CD14-positive monocyte (primary cell): ENCODE data around the gene SLC29A1. TPM values are rescaled to one million over a fixed set of nuclear protein-coding genes. Genes with fewer than 3 reads are reported as not detected.

Source experiments
- DNase-seq, 3 donors: peaks; one replicate each; pipeline ENCODE4 v3.0.0-alpha.2; 2011 to 2022
- H2AFZ ChIP-seq: 2 replicates; pipeline ENCODE4 v1.6.0; 2012; ENCODE audit warnings: mild to moderate bottlenecking, low read depth, low read length, inconsistent platforms; ENCODE audit not compliant: insufficient read depth, poor library complexity, severe bottlenecking
- H3K27ac ChIP-seq, 2 donors: 1 replicate in 1 of 2; 2 replicates in 1 of 2; pipeline ENCODE4 v1.5.1; 2012 to 2013; ENCODE audit warnings: low read length in 2 of 2, control low read depth in 1 of 2, inconsistent platforms in 1 of 2, low read depth in 1 of 2, mild to moderate bottlenecking in 1 of 2
- H3K27me3 ChIP-seq, 2 donors: one replicate each; pipeline versions ENCODE4 v1.6.0 to v1.6.1; 2011 to 2013; ENCODE audit warnings: low read length in 2 of 2; ENCODE audit not compliant: control insufficient read depth in 2 of 2, insufficient read depth in 2 of 2
- H3K36me3 ChIP-seq, 2 donors: replicated peaks in 1 of 2; 1 replicate in 1 of 2; 2 replicates in 1 of 2; pipeline versions ENCODE4 v1.5.1 to v1.6.1; 2012 to 2013; ENCODE audit warnings: low read length in 2 of 2, control low read depth in 1 of 2, inconsistent platforms in 1 of 2, mild to moderate bottlenecking in 1 of 2; ENCODE audit not compliant: insufficient read depth in 2 of 2, control insufficient read depth in 1 of 2
- H3K4me1 ChIP-seq, 2 donors: 1 replicate in 1 of 2; 2 replicates in 1 of 2; pipeline versions ENCODE4 v1.5.1 to v1.6.1; 2012 to 2013; ENCODE audit warnings: low read length in 2 of 2, control low read depth in 1 of 2, inconsistent platforms in 1 of 2, mild to moderate bottlenecking in 1 of 2, moderate library complexity in 1 of 2; ENCODE audit not compliant: insufficient read depth in 2 of 2, control insufficient read depth in 1 of 2
- H3K4me2 ChIP-seq: replicated peaks from 2 replicates; pipeline ENCODE3; 2012; ENCODE audit warnings: low read length, moderate library complexity, mild to moderate bottlenecking; ENCODE audit not compliant: poor library complexity, severe bottlenecking; ENCODE audit errors: extremely low read depth
- H3K4me3 ChIP-seq, 3 experiments: fragments of 200-600 bp in 1 of 3; sonication (generic) in 1 of 3; replicated peaks in 1 of 3; 1 replicate in 2 of 3; 2 replicates in 1 of 3; pipeline ENCODE4 v1.5.1; 2011 to 2013; ENCODE audit warnings: low read length in 3 of 3, mild to moderate bottlenecking in 3 of 3, control low read depth in 2 of 3, low read depth in 2 of 3, inconsistent platforms in 1 of 3, moderate library complexity in 1 of 3
- H3K79me2 ChIP-seq: 2 replicates; pipeline ENCODE4 v1.6.0; 2012; ENCODE audit warnings: mild to moderate bottlenecking, control low read depth, inconsistent platforms, low read length, moderate library complexity; ENCODE audit not compliant: insufficient read depth
- H3K9ac ChIP-seq: 2 replicates; pipeline ENCODE4 v1.6.0; 2017; ENCODE audit warnings: low read length, mild to moderate bottlenecking; ENCODE audit not compliant: insufficient read depth, poor library complexity, severe bottlenecking
- H3K9me3 ChIP-seq, 2 donors: replicated peaks in 1 of 2; 1 replicate in 1 of 2; 2 replicates in 1 of 2; pipeline versions ENCODE4 v1.5.1 to v1.6.1; 2012 to 2013; ENCODE audit warnings: low read length in 2 of 2, control low read depth in 1 of 2; ENCODE audit not compliant: control insufficient read depth in 1 of 2, insufficient read depth in 1 of 2
- H4K20me1 ChIP-seq: 2 replicates; pipeline ENCODE4 v1.6.0; 2012; ENCODE audit warnings: mild to moderate bottlenecking, low read length, control low read depth, moderate library complexity; ENCODE audit not compliant: insufficient read depth
- H3K27ac Mint-ChIP-seq, 7 donors: one replicate each; pipeline ENCODE4 v1.8.0; 2020; ENCODE audit warnings: mild to moderate bottlenecking in 7 of 7, mixed read lengths in 7 of 7, moderate library complexity in 6 of 7, inconsistent platforms in 2 of 7
- H3K27me3 Mint-ChIP-seq, 3 donors: one replicate each; pipeline ENCODE4 v1.8.0; 2021 to 2022; ENCODE audit warnings: low read depth in 3 of 3, mild to moderate bottlenecking in 3 of 3, mixed read lengths in 3 of 3, moderate library complexity in 3 of 3, inconsistent platforms in 1 of 3
- H3K36me3 Mint-ChIP-seq, 2 donors: one replicate each; pipeline ENCODE4 v1.8.0; 2020; ENCODE audit warnings: mixed read lengths in 2 of 2, inconsistent platforms in 1 of 2, mild to moderate bottlenecking in 1 of 2
- H3K4me1 Mint-ChIP-seq: one replicate; pipeline ENCODE4 v1.8.0; 2020; ENCODE audit warnings: mild to moderate bottlenecking, mixed read lengths
- H3K4me3 Mint-ChIP-seq, 2 donors: one replicate each; pipeline ENCODE4 v1.8.0; 2020; ENCODE audit warnings: mild to moderate bottlenecking in 2 of 2, mixed read lengths in 2 of 2, moderate library complexity in 1 of 2
- H3K9me3 Mint-ChIP-seq, 7 donors: one replicate each; pipeline ENCODE4 v1.8.0; 2020 to 2022; ENCODE audit warnings: mixed read lengths in 7 of 7, mild to moderate bottlenecking in 6 of 7, moderate library complexity in 6 of 7, inconsistent platforms in 2 of 7
- CTCF ChIP-seq: fragments of 200-600 bp; IDR thresholded peaks from one replicate; pipeline ENCODE4 v1.8.0; 2022; ENCODE audit warnings: antibody characterized with exemption, mild to moderate bottlenecking
- WGBS: methylation state at CpG from one replicate; pipeline ENCODE4 v1.1.5; 2013; ENCODE audit warnings: missing lambda C conversion rate; ENCODE audit not compliant: insufficient coverage; 5-methylcytosine and 5-hydroxymethylcytosine counted together
- intact Hi-C, 2 donors: fragments of 100-400 bp; cut with micrococcal nuclease; formaldehyde crosslinking; loops; one replicate each; pipeline versions ENCODE4 v1.15.0 to v1.15.1; 2023
- polyA plus RNA-seq, 3 donors: library from polyadenylated mRNA; depleted of rRNA in 1 of 3; unstranded in 2 of 3; stranded (reverse) in 1 of 3; fragments of 300-500 nt in 2 of 3; fragments of >200 nt in 1 of 3; fragmentation: Illumina TruSeq in 2 of 3; gene quantifications; 1 replicate in 2 of 3; 2 replicates in 1 of 3; pipeline ENCODE4 v1.2.3, GENCODE V29; 2012 to 2021

SLC29A1 gene
- polyA plus RNA-seq, 3 donors, result 14.3 to 23.2 (median 15.0) TPM

DNA sequence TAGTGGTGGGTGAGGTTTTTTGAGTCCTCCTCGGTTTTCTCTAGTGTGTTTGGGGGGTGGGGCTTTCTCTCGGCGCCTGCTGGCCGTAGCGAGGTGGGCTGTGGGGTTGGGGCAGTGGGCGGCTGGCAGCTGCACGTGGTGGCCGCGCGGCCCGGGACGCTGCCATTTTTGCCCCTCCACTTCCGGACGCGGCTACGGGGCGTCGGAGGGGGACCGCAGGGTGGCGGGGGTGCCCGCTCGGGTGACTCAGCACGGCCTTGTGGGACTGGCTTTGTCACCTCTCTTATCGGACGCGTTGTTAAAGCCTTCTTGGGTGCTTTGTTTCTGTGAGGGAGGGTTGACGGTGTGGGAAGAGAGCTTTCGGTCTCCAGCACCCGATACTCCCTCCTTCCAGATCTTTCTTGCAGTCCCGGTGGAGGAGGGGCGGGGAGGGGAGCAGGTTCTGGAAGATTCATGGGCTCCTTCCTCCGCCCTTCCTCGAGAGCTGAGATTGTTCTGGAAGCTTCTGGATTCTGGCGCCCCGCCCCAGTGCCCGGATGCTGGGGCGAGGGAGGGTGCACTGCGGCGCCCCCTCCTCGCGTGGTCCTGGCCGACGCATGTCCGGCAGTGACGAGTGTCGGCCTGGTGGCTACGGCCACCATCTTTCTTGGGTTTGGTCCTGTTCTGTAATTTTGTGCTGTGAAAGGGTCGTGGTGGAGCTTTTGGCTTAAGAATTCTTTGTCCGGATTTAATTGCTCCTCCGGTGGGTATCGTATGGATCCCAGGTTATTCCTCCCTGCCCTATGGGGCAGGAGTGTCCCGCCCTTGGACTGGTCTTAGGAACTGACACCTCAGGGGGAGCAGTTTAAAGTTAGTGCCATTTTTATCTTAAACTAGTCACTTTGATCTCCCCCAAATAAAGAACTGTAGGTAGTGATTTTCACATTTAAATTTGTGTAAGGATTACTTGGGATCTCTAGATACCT, 24.2 kb downstream of the SLC29A1 start:
- H3K9ac ChIP-seq, result peak overlapping the region; percentile 87
- peak overlapping the region; percentile 52 for H2AFZ ChIP-seq
- peak overlapping the region; percentile 95 for H3K4me2 ChIP-seq
- WGBS, result under 1% methylated on average over 33 of the region's 52 CpGs
- Mint-ChIP-seq H3K27ac (peak overlapping the region; percentile 94 to 97 (median 96)), H3K36me3 (peaks cover 42 to 43% of the 10 kb centered on the region in 2 donors), H3K4me1 (peaks cover 29% of the 10 kb centered on the region), H3K4me3 (peak overlapping the region; percentile 96 to 98), H3K27me3 (peaks cover 0 to 7% (median 0%) of the 10 kb centered on the region in 3 donors), H3K9me3 (peaks cover 0 to 2% (median 0%) of the 10 kb centered on the region in 7 donors)
- H3K27ac ChIP-seq, result peak overlapping the region; percentile 90 to 93
- H3K4me3 ChIP-seq, result peak overlapping the region; percentile 69 to 100 (median 99)
- peaks cover 33 to 41% of the 10 kb centered on the region in 2 donors for H3K36me3 ChIP-seq
- peak; percentile 76 to 92 (median 83) for DNase-seq
- intact Hi-C loops, result loop anchor here in 1 of 2 donors (5.0 kb wide), 1 partner anchor 620 kb away; the partner anchor contains the start of gene GTPBP2
- no peaks in the 10 kb centered on the region for H3K27me3 ChIP-seq
- peaks cover 54% of the 10 kb centered on the region for H4K20me1 ChIP-seq
- no peaks in the 10 kb centered on the region for H3K9me3 ChIP-seq
- peaks cover 19 to 36% of the 10 kb centered on the region in 2 donors for H3K4me1 ChIP-seq
- no peak for TF ChIP-seq CTCF
- H3K79me2 ChIP-seq, result peaks cover 42% of the 10 kb centered on the region

GRCh38 chr6:44248579-44248978, 25.2 kb downstream of the SLC29A1 start:
- intact Hi-C loops, result loop anchor here in 1 of 2 donors (5.0 kb wide), 1 partner anchor 621 kb away; the partner anchor contains the start of gene GTPBP2
- Mint-ChIP-seq H3K36me3 (peaks cover 51 to 53% of the 10 kb centered on the region in 2 donors), H3K27me3 (peaks cover 0 to 7% (median 0%) of the 10 kb centered on the region in 3 donors), H3K27ac (peak overlapping the region in 5 of 7 donors; percentile 40 to 96 (median 94)), H3K9me3 (peaks cover 0 to 2% (median 0%) of the 10 kb centered on the region in 7 donors), H3K4me3 (peak overlapping the region; percentile 96 to 98), H3K4me1 (peaks cover 34% of the 10 kb centered on the region)
- no peak overlapping the region for H3K9ac ChIP-seq
- H4K20me1 ChIP-seq, result peaks cover 63% of the 10 kb centered on the region
- H3K4me2 ChIP-seq, result peak overlapping the region; percentile 95
- peak overlapping the region in 1 of 2 donors; percentile 90 for H3K27ac ChIP-seq
- peak overlapping the region in 2 of 3 experiments; percentile 69 to 100 for H3K4me3 ChIP-seq
- TF ChIP-seq CTCF, result no peak
- H2AFZ ChIP-seq, result no peak overlapping the region
- WGBS, result no CpG with 5 or more reads among the region's 1 CpG
- H3K9me3 ChIP-seq, result no peaks in the 10 kb centered on the region
- DNase-seq, result no peak
- H3K36me3 ChIP-seq, result peaks cover 42 to 50% of the 10 kb centered on the region in 2 donors
- no peaks in the 10 kb centered on the region for H3K27me3 ChIP-seq
- peaks cover 19 to 36% of the 10 kb centered on the region in 2 donors for H3K4me1 ChIP-seq
- peaks cover 42% of the 10 kb centered on the region for H3K79me2 ChIP-seq
